Gastrocnemius medialis (tissue), 4 donors: ENCODE data around the gene CD200R1. TPM values are rescaled to one million over a fixed set of nuclear protein-coding genes. Genes with fewer than 3 reads are reported as not detected.

ENCODE experiments used
- ATAC-seq, 2 donors: fragments of 150-250 bp; one replicate each; pipeline ENCODE4 v1.9.1; 2016
- DNase-seq, 2 donors: peaks; one replicate each; pipeline ENCODE4 v3.0.0-alpha.2; 2019
- H3K27ac ChIP-seq, 4 donors: fragments of 200-600 bp; sonication (generic); 1 replicate in 1 of 4; 2 replicates in 3 of 4; pipeline ENCODE4 v1.5.1; 2016 to 2018; ENCODE audit warnings: mild to moderate bottlenecking in 2 of 4, moderate library complexity in 1 of 4
- H3K27me3 ChIP-seq, 3 donors: fragments of 200-600 bp; sonication (generic) in 2 of 3; 1 replicate in 1 of 3; 2 replicates in 2 of 3; pipeline versions ENCODE4 v1.5.1 to v1.6.0; 2016 to 2019; ENCODE audit warnings: mild to moderate bottlenecking in 1 of 3, moderate library complexity in 1 of 3
- H3K36me3 ChIP-seq, 2 donors: fragments of 200-600 bp; sonication (generic) in 1 of 2; one replicate each; pipeline ENCODE4 v1.5.1; 2017 to 2018
- H3K4me1 ChIP-seq, 2 donors: fragments of 200-600 bp; sonication (generic) in 1 of 2; one replicate each; pipeline ENCODE4 v1.5.1; 2016 to 2017; ENCODE audit warnings: mild to moderate bottlenecking in 2 of 2
- H3K4me3 ChIP-seq, 4 donors: fragments of 200-600 bp; sonication (generic) in 3 of 4; 1 replicate in 1 of 4; 2 replicates in 3 of 4; pipeline ENCODE4 v1.5.1; 2016 to 2019; ENCODE audit warnings: mild to moderate bottlenecking in 2 of 4
- H3K9me3 ChIP-seq, 3 donors: fragments of 200-600 bp; sonication (generic) in 2 of 3; 1 replicate in 1 of 3; 2 replicates in 2 of 3; pipeline ENCODE4 v1.5.1; 2016 to 2019
- POLR2A ChIP-seq, 2 donors: fragments of 450-650 bp; IDR thresholded peaks; one replicate each; pipeline ENCODE4 v1.6.1; 2017; ENCODE audit warnings: antibody characterized with exemption in 2 of 2, mild to moderate bottlenecking in 2 of 2, moderate library complexity in 2 of 2
- in situ Hi-C, 4 donors: fragments of 200-750 bp; cut with MboI; loops; one replicate each; pipeline versions ENCODE4 v1.15.0 to v1.8.0; 2017; ENCODE audit warnings: low sequenced_read_pairs in 4 of 4
- intact Hi-C: fragments of 100-400 bp; cut with DNase I; formaldehyde crosslinking; loops from one replicate; pipeline ENCODE4 v1.15.1; 2023; ENCODE audit warnings: low total_unique reads
- total RNA-seq, 4 donors: library from RNA; depleted of rRNA; stranded (reverse); fragments of >200 nt; gene quantifications; one replicate each; pipeline versions ENCODE4 v1.1.0 to v1.2.3, GENCODE V29; 2016
- TF ChIP-seq, protein P1 (sequence below), 5 experiments: fragments of 450-650 bp in 3 of 5; fragments of 200-600 bp in 2 of 5; sonication (generic) in 2 of 5; IDR thresholded peaks in 4 of 5; conservative IDR thresholded peaks in 1 of 5; 1 replicate in 4 of 5; 2 replicates in 1 of 5; pipeline ENCODE4 v1.5.1; 2016 to 2019; ENCODE audit warnings: antibody characterized with exemption in 5 of 5, mild to moderate bottlenecking in 3 of 5, moderate library complexity in 3 of 5

CD200R1 gene
- total RNA-seq, 4 donors from 2014 or later, result 0.29 to 0.46 (median 0.40) TPM; not detected in 1

DNA sequence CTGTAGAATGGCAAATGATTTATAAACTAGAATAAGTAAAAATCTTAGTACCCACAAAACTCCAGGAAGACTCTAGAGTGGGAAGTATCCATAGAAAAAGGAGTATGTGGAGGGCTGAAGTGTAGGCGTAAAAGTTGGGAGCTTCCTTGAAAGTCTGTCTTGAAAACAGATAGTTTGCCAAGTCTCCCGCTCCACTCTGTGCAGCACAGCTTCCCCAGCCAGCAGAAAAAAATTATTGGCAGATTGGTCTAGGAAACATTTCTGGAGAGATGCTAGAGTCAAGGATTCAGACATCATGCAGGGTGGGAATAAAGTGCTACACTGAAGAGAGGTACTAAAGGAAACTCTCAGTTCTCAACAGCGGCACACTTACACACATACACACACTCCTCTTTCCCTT lies 74.8 kb downstream of the CD200R1 start:
- Histone ChIP-seq H3K36me3 (no peaks in the 10 kb centered on the region), H3K4me3 (no peak overlapping the region), H3K9me3 (no peaks in the 10 kb centered on the region), H3K27ac (no peak overlapping the region), H3K4me1 (no peaks in the 10 kb centered on the region), H3K27me3 (no peaks in the 10 kb centered on the region)
- in situ Hi-C loops, result no loop called here
- DNase-seq (no peak), ATAC-seq (no peak)
- TF ChIP-seq, protein P1, sequence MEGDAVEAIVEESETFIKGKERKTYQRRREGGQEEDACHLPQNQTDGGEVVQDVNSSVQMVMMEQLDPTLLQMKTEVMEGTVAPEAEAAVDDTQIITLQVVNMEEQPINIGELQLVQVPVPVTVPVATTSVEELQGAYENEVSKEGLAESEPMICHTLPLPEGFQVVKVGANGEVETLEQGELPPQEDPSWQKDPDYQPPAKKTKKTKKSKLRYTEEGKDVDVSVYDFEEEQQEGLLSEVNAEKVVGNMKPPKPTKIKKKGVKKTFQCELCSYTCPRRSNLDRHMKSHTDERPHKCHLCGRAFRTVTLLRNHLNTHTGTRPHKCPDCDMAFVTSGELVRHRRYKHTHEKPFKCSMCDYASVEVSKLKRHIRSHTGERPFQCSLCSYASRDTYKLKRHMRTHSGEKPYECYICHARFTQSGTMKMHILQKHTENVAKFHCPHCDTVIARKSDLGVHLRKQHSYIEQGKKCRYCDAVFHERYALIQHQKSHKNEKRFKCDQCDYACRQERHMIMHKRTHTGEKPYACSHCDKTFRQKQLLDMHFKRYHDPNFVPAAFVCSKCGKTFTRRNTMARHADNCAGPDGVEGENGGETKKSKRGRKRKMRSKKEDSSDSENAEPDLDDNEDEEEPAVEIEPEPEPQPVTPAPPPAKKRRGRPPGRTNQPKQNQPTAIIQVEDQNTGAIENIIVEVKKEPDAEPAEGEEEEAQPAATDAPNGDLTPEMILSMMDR (IDR thresholded peaks at IDR 0.05 in 4 of 5, conservative IDR thresholded peaks at IDR 0.05 in 1 of 5), result no peak
- no peak for TF ChIP-seq POLR2A (IDR thresholded peaks at IDR 0.05)
- intact Hi-C loops, result no loop called here

- intact Hi-C loops (no loop called here), in situ Hi-C loops (no loop called here)
- Histone ChIP-seq H3K4me1 (no peaks in the 10 kb centered on the region), H3K4me3 (no peak overlapping the region), H3K9me3 (no peaks in the 10 kb centered on the region), H3K27me3 (no peaks in the 10 kb centered on the region), H3K27ac (no peak overlapping the region), H3K36me3 (no peaks in the 10 kb centered on the region)
- no peak for DNase-seq
- TF ChIP-seq, protein P1 (IDR thresholded peaks at IDR 0.05 in 4 of 5, conservative IDR thresholded peaks at IDR 0.05 in 1 of 5), result no peak
- no peak for TF ChIP-seq POLR2A (IDR thresholded peaks at IDR 0.05)
- no peak for ATAC-seq
These were observed 77.1 kb downstream of the CD200R1 start for GRCh38 chr3:112897791-112898190.

GRCh38 chr3:112894258-112894657 lies 80.6 kb downstream of the CD200R1 start:
- Histone ChIP-seq H3K36me3 (no peaks in the 10 kb centered on the region), H3K4me3 (no peak overlapping the region), H3K4me1 (no peaks in the 10 kb centered on the region), H3K9me3 (no peaks in the 10 kb centered on the region), H3K27me3 (no peaks in the 10 kb centered on the region), H3K27ac (no peak overlapping the region)
- ATAC-seq, result no peak
- DNase-seq, result no peak
- in situ Hi-C loops (no loop called here), intact Hi-C loops (no loop called here)
- TF ChIP-seq, protein P1 (IDR thresholded peaks at IDR 0.05 in 4 of 5, conservative IDR thresholded peaks at IDR 0.05 in 1 of 5), result no peak
- no peak for TF ChIP-seq POLR2A (IDR thresholded peaks at IDR 0.05)

DNA sequence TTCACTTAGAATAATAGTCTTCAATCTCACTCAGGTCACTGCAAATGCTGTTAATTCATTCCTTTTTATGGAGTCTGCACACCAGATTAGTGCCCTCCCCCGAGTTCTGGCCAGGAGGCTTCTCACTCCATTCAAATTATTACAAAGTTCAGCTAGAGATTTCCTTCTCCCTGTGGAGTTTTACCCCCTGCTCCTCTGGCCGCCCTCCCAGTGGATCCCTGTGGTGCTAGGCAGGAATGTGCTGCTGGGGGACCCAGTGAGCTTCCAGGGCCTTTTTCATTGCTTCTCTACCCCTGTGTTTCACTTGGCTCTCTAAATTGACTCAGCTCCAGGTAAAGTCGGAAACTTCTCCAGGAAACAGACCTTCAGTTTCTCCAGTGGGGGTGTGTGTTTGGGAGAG lies 85.5 kb downstream of the CD200R1 start:
- Histone ChIP-seq H3K9me3 (no peaks in the 10 kb centered on the region), H3K27ac (no peak overlapping the region), H3K4me3 (no peak overlapping the region), H3K27me3 (no peaks in the 10 kb centered on the region), H3K36me3 (no peaks in the 10 kb centered on the region), H3K4me1 (no peaks in the 10 kb centered on the region)
- TF ChIP-seq, protein P1 (IDR thresholded peaks at IDR 0.05 in 4 of 5, conservative IDR thresholded peaks at IDR 0.05 in 1 of 5), result no peak
- no peak for TF ChIP-seq POLR2A (IDR thresholded peaks at IDR 0.05)
- intact Hi-C loops (no loop called here), in situ Hi-C loops (no loop called here)
- DNase-seq (no peak), ATAC-seq (no peak)

DNA sequence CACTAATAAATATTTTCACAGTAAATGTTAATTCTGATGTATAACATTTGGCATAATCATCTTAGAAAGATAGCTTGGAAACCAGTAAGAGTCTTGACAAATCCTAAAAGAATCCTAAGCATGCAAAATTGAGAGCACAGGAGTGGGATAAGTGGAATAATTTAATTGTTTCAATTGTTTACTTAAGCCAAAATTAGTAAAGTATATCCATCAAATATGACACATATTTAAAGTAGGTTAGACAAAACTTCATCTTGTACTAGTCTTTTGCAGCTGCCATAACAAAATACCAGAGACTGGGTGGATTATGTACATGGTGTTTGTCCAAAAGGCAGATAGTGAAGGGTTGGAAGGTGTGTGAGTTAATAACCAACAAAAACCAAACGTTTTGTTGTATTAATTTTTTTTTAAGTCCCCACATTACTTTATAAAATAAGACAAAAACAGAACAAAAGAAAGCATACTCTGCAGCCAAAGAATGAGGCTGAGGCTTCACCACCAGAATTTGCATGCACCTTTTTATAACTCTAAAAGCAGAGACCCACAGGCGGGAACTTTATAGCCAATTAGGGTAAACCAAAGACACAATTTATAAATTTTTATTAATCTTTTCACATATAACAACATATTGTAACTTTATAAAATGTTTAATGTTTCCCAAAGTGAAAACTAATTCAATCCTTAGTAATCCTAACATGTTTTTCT lies 86.4 kb downstream of the CD200R1 start:
- ATAC-seq, result no peak
- intact Hi-C loops, result no loop called here

More for the DNA sequence above, 86.4 kb downstream of the CD200R1 start:
- TF ChIP-seq, protein P1 (IDR thresholded peaks at IDR 0.05 in 4 of 5, conservative IDR thresholded peaks at IDR 0.05 in 1 of 5), result no peak
- TF ChIP-seq POLR2A (IDR thresholded peaks at IDR 0.05), result no peak
- Histone ChIP-seq H3K36me3 (no peaks in the 10 kb centered on the region), H3K4me3 (no peak overlapping the region), H3K27me3 (no peaks in the 10 kb centered on the region), H3K27ac (no peak overlapping the region), H3K9me3 (no peaks in the 10 kb centered on the region), H3K4me1 (no peaks in the 10 kb centered on the region)
- in situ Hi-C loops, result no loop called here
- no peak for DNase-seq
